Neural cell (in vitro differentiated cells): Measurements from ENCODE around the gene SLC12A9. TPM values are rescaled to one million over a fixed set of nuclear protein-coding genes. Genes with fewer than 3 reads are reported as not detected.

Experiments used
- H2AFZ ChIP-seq: fragments of 200-600, 300-800 bp; sonication (generic), shearing (Covaris generic); 2 replicates; pipeline ENCODE4 v1.6.0; 2014; ENCODE audit warnings: low read depth, mild to moderate bottlenecking, antibody characterized with exemption, low read length, moderate library complexity
- H3F3A ChIP-seq: fragments of 200-600 bp; shearing (Covaris generic); 2 replicates; pipeline ENCODE4 v1.6.1; 2016; ENCODE audit warnings: mild to moderate bottlenecking, moderate library complexity, mixed read lengths, antibody characterized with exemption, low read length; ENCODE audit not compliant: insufficient read depth, poor library complexity, severe bottlenecking
- H3K27ac ChIP-seq: fragments of 200-600, 300-800 bp; sonication (generic), shearing (Covaris generic); 2 replicates; pipeline ENCODE4 v1.5.1; 2014; ENCODE audit warnings: mild to moderate bottlenecking, low read length, moderate library complexity
- H3K27me3 ChIP-seq: fragments of 300-800, 200-600 bp; sonication (generic), shearing (Covaris generic); 2 replicates; pipeline ENCODE4 v1.6.0; 2014; ENCODE audit warnings: mild to moderate bottlenecking, low read depth, low read length, moderate library complexity; ENCODE audit not compliant: insufficient read depth
- H3K36me3 ChIP-seq: fragments of 300-800, 200-600 bp; sonication (generic), shearing (Covaris generic); 2 replicates; pipeline ENCODE4 v1.5.1; 2014; ENCODE audit warnings: mild to moderate bottlenecking, antibody characterized with exemption, low read length, moderate library complexity; ENCODE audit not compliant: insufficient read depth
- H3K4me2 ChIP-seq: fragments of 300-800, 200-600 bp; sonication (generic), shearing (Covaris generic); 2 replicates; pipeline ENCODE4 v1.6.0; 2014; ENCODE audit warnings: mild to moderate bottlenecking, low read length
- H3K4me3 ChIP-seq: fragments of 300-800, 200-600 bp; sonication (generic), shearing (Covaris generic); 2 replicates; pipeline ENCODE4 v1.5.1; 2014; ENCODE audit warnings: mild to moderate bottlenecking, low read length, moderate library complexity
- H3K79me2 ChIP-seq: fragments of 200-600 bp; shearing (Covaris generic); replicated peaks from 2 replicates; pipeline ENCODE4 v1.6.0; 2014; ENCODE audit warnings: mild to moderate bottlenecking, low read length, moderate library complexity; ENCODE audit not compliant: insufficient read depth
- H3K9ac ChIP-seq: fragments of 300-800, 200-600 bp; sonication (generic), shearing (Covaris generic); 2 replicates; pipeline ENCODE4 v1.6.1; 2016; ENCODE audit warnings: mild to moderate bottlenecking, low read length, mixed read lengths
- H3K9me2 ChIP-seq: fragments of 200-600 bp; shearing (Covaris generic); 2 replicates; pipeline ENCODE4 v1.6.1; 2016; ENCODE audit warnings: mild to moderate bottlenecking, low read length, mixed read lengths; ENCODE audit not compliant: insufficient read depth
- H3K9me3 ChIP-seq: fragments of 200-600, 300-800 bp; sonication (generic), shearing (Covaris generic); 2 replicates; pipeline ENCODE4 v1.6.1; 2016; ENCODE audit warnings: mild to moderate bottlenecking, mixed run types, low read length, moderate library complexity, mixed read lengths
- H4K20me1 ChIP-seq: fragments of 200-600 bp; shearing (Covaris generic); 2 replicates; pipeline ENCODE4 v1.6.1; 2016; ENCODE audit warnings: mild to moderate bottlenecking, mixed run types; ENCODE audit not compliant: insufficient read depth
- EP300 ChIP-seq: fragments of 450-650 bp; conservative IDR thresholded peaks from 2 replicates; pipeline ENCODE4 v1.6.1; 2014; ENCODE audit warnings: antibody characterized with exemption, mild to moderate bottlenecking, moderate library complexity; ENCODE audit not compliant: poor library complexity, severe bottlenecking
- EZH2 ChIP-seq: fragments of 200-600, 300-800 bp; shearing (Covaris generic), sonication (generic); IDR thresholded peaks from 2 replicates; pipeline ENCODE4 v1.6.1; 2014; ENCODE audit warnings: antibody characterized with exemption, low read length, borderline replicate concordance, mild to moderate bottlenecking; ENCODE audit not compliant: insufficient read depth, poor library complexity, severe bottlenecking
- MXI1 ChIP-seq: fragments of 450-650 bp; conservative IDR thresholded peaks from 2 replicates; pipeline ENCODE4 v1.6.1; 2014; ENCODE audit warnings: antibody characterized with exemption, mild to moderate bottlenecking; ENCODE audit not compliant: poor library complexity, severe bottlenecking
- POLR2AphosphoS5 ChIP-seq: IDR thresholded peaks from 2 replicates; pipeline ENCODE4 v1.6.1; 2012
- RAD21 ChIP-seq: fragments of 450-650 bp; conservative IDR thresholded peaks from 2 replicates; pipeline ENCODE4 v1.6.1; 2014; ENCODE audit warnings: antibody characterized with exemption, mild to moderate bottlenecking, moderate library complexity
- REST ChIP-seq: IDR thresholded peaks from 2 replicates; pipeline ENCODE4 v1.6.1; 2012; ENCODE audit warnings: borderline replicate concordance
- SMC3 ChIP-seq: fragments of 450-650 bp; conservative IDR thresholded peaks from 2 replicates; pipeline ENCODE4 v1.6.1; 2014; ENCODE audit warnings: antibody characterized with exemption, mild to moderate bottlenecking, moderate library complexity; ENCODE audit not compliant: poor library complexity
- TAF1 ChIP-seq: IDR thresholded peaks from 2 replicates; pipeline ENCODE4 v1.6.1; 2012; ENCODE audit warnings: low read depth
- polyA plus RNA-seq: library from polyadenylated mRNA; depleted of rRNA; stranded (reverse); fragments of >200 nt; gene quantifications from 2 replicates; pipeline ENCODE4 v1.2.3, GENCODE V29; 2014
- TF ChIP-seq, protein P1 (sequence below): fragments of 450-650 bp; IDR thresholded peaks from 2 replicates; pipeline ENCODE4 v1.5.1; 2014; ENCODE audit warnings: antibody characterized with exemption, mild to moderate bottlenecking, moderate library complexity; ENCODE audit not compliant: poor library complexity, severe bottlenecking

The SLC12A9 gene
- polyA plus RNA-seq, 1 donor from 2014 or later, result 21.2 TPM

GRCh38 chr7:100803398-100804161 is 48.9 kb upstream of the SLC12A9 start:
- no peak overlapping the region for H3K9ac ChIP-seq
- no peaks in the 10 kb centered on the region for H3K9me2 ChIP-seq
- H4K20me1 ChIP-seq, result no peaks in the 10 kb centered on the region
- no peaks in the 10 kb centered on the region for H3K79me2 ChIP-seq
- H3K9me3 ChIP-seq, result no peaks in the 10 kb centered on the region
- no peak overlapping the region for H3K27ac ChIP-seq
- H3K36me3 ChIP-seq, result no peaks in the 10 kb centered on the region
- no peaks in the 10 kb centered on the region for H3F3A ChIP-seq
- TF ChIP-seq POLR2AphosphoS5, result no peak
- TF ChIP-seq REST, result no peak
- TF ChIP-seq TAF1, result no peak
- TF ChIP-seq MXI1, result no peak
- TF ChIP-seq EZH2, result no peak
- TF ChIP-seq SMC3, result no peak
- H2AFZ ChIP-seq, result no peak overlapping the region
- H3K4me3 ChIP-seq, result no peak overlapping the region
- H3K4me2 ChIP-seq, result no peak overlapping the region
- no peaks in the 10 kb centered on the region for H3K27me3 ChIP-seq

DNA sequence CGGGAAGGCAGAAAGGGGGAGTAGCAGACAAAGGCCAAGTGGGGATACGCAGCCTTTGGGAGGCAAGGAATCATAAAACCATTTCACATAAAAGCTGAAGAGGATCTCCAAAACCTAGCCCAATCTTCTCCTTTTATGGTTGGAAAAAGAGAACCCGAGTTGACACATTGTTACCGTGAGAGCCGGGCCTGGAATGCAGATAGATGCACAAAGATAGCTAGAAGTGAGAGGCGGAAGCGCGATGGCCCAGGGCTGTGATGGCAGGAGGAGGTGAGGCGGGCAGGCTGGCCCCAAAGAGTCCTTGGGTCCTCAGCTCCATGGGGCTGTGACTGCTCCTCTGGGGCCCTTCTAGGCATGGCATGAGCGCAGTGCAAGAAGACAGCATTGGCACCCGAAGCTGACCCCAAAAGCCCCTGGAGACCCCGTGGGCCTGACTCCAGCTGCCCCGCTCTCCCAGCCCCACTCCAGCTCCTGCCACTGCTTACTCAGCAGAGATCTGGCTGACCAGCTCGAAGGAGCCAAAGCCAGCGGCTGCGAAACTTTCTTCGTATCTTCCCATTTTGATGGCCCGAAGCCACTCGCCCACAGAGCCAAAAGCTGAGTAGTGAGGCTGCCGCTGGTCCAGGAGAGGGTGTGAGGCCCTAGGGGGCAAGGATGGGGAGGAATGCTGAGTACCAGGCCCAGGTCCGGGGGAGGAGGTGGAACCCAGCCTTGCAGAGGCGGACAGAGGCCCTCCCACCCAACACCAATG is 47.7 kb upstream of the SLC12A9 start:
- Histone ChIP-seq H3K27ac (no peak overlapping the region), H4K20me1 (no peaks in the 10 kb centered on the region), H3K9ac (no peak overlapping the region), H3K27me3 (no peaks in the 10 kb centered on the region), H3K36me3 (no peaks in the 10 kb centered on the region), H3K4me3 (no peak overlapping the region), H3F3A (no peaks in the 10 kb centered on the region), H3K79me2 (no peaks in the 10 kb centered on the region), H3K9me2 (no peaks in the 10 kb centered on the region), H3K4me2 (no peak overlapping the region), H3K9me3 (no peaks in the 10 kb centered on the region), H2AFZ (no peak overlapping the region)
- TF ChIP-seq RAD21, result no peak
- no peak for TF ChIP-seq SMC3
- no peak for TF ChIP-seq EP300
- TF ChIP-seq TAF1, result no peak
- TF ChIP-seq, protein P1, sequence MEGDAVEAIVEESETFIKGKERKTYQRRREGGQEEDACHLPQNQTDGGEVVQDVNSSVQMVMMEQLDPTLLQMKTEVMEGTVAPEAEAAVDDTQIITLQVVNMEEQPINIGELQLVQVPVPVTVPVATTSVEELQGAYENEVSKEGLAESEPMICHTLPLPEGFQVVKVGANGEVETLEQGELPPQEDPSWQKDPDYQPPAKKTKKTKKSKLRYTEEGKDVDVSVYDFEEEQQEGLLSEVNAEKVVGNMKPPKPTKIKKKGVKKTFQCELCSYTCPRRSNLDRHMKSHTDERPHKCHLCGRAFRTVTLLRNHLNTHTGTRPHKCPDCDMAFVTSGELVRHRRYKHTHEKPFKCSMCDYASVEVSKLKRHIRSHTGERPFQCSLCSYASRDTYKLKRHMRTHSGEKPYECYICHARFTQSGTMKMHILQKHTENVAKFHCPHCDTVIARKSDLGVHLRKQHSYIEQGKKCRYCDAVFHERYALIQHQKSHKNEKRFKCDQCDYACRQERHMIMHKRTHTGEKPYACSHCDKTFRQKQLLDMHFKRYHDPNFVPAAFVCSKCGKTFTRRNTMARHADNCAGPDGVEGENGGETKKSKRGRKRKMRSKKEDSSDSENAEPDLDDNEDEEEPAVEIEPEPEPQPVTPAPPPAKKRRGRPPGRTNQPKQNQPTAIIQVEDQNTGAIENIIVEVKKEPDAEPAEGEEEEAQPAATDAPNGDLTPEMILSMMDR, result no peak
- TF ChIP-seq REST, result no peak
- no peak for TF ChIP-seq MXI1
- TF ChIP-seq EZH2, result no peak
- TF ChIP-seq POLR2AphosphoS5, result no peak
